ENCODE results near the gene ENAH.

- TF ChIP-seq EZH2 (IDR thresholded peaks at IDR 0.05) = no peak
- TF ChIP-seq POLR2AphosphoS5 (IDR thresholded peaks at IDR 0.05; ENCODE audit: borderline replicate concordance, low read depth, low read length) = no peak
These were observed 141.0 kb downstream of the ENAH start for GRCh38 chr1:225511828-225512381.

Measured in SK-N-MC (cell line).